Pulmonary artery endothelial cell (primary cell): ENCODE measurements around the gene DLX3. TPM values are rescaled to one million over a fixed set of nuclear protein-coding genes. Genes with fewer than 3 reads are reported as not detected.

Experiments
- DNase-seq: peaks from one replicate; pipeline ENCODE4 v3.0.0-alpha.2; 2011; ENCODE audit warnings: low read depth, low spot score
- total RNA-seq: library from RNA; depleted of rRNA; stranded (reverse); fragments of >200 nt; gene quantifications from 2 replicates; pipeline ENCODE4 v1.2.3, GENCODE V29; 2014

The DLX3 gene
- total RNA-seq, 1 donor from 2014 or later = not detected

DNA sequence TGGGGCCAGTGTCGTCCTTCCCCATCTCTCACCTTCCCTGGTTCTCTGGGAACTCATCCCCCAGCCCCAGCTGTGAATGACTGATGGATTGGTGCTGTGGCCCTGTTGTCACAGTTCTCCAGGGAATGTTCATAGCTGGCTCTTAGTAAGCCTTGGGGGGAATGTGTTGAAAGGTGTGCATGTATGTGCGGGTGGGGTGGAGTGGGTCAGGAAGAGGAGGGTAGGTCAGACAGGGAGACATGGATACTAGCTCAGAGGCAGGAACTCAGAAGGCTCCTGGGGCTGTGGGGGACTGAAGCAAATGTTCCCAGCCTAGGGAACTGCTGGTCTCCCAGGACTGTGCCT, 21.8 kb downstream of the DLX3 start:
- DNase-seq = no peak

GRCh38 chr17:49972486-49973270, 22.3 kb downstream of the DLX3 start:
- no peak for DNase-seq

DNA sequence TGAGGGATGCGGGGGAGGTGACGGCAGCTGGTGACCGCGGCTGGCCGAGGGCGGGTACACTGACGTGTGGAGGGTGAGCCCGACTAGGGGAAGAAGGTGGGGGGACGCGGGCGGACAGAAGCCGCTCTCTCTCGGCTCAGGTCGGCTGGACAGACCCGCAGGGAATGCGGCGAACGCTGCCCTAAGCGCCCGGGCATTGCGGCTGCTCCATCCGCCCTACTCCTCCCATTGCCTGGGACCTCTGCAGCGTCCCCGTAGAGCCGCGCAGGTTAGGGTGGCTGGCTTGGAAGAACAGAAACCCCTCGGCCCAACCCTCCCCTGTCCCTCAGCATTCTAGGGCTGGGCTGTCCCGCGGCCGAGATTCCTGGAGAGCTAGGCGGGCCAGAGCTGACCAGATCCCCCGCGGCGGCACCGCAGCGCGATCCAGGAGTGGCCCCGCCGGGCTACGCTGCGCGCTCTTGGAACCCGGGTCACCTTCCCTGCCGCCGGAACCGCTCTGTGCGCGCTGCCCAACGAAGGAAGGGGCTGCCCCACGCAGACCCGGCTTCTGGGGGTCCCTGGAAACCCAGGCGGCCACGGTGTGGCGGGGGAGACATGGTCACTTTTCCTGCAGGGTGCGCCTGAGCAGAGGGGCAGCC, 23.1 kb downstream of the DLX3 start:
- no peak for DNase-seq

GRCh38 chr17:49971199-49971847, 23.7 kb downstream of the DLX3 start:
- no peak for DNase-seq

DNA sequence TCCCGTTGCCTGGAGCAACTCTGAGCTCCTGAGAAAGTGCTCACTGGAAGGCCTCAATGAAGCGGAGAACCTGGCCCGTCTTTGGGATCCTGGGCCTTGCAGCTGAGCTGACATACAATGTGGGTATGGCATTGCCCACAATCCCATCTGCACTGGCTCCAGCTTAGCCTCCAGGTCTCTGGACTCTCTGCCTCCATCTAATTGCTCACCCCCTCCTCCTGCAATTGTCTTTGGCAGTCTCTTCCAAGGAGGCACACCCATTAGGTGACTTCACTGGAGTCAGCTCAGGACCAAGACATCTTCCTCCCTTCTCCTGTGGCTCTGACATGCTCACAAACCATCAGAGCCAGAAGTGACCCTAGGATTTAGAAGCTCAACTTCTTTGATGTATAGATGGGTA, 24.5 kb downstream of the DLX3 start:
- DNase-seq = no peak

DNA sequence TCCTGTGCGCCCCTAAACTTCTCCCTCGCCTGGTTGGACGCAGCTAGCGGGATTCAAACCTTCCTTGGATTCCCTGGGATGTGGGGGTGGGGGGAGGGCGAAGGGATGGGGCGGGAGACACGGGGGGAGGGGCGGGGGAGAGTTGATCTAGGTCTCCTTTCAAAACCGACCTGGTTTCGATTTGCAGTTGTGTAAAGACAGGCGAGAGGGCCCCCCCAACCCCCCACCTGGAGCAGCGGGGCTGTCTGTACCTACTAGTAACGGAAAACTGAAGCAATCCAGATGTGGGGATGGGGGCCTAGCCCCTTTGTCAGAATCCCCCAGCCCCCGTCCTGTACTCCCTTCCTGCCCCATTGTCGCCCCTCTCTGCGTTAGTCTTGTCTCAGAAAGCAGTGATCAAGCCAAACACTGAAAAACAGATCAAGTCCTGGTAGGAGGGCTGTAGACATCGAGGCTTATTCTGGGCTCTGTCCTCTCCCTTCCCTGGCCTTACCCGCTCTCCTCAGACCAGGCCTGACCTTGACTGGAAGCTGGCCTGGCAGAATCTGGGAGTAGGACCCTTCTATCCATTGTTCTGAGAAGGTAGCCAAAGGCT, 25.1 kb downstream of the DLX3 start:
- no peak for DNase-seq

DNA sequence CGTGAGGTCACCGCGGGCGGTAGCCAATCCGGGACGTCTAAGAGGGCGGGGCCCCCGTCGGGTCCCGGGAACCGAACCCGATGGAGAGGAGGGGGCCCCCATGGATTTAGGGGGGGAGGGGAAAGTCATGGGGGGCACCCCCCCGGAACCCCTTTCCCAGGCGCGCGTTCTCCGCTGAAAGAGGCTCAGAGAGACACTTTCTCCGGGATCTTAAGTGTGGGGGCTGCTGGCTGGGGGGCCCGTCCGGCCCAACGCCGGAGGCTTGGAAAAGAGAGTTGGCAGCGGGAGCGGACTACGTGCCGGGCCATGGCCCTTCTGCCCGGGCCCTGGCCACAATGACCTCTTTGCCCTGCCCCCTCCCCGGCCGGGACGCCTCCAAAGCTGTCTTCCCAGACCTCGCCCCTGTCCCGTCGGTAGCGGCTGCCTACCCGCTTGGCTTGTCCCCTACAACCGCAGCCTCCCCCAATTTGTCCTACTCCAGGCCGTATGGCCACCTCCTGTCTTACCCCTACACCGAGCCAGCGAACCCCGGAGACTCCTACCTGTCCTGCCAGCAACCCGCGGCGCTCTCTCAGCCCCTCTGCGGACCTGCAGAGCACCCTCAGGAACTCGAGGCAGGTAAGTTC, 25.8 kb downstream of the DLX3 start, which contains the start of gene DLX4:
TSS of gene DLX4 (plus strand) at position 57 of the 626 bp plus-strand sequence. CDS start at position 336, 279 bp downstream.
- no peak for DNase-seq

GRCh38 chr17:49968405-49969133, 26.5 kb downstream of the DLX3 start:
- DNase-seq = peak; percentile 17

GRCh38 chr17:49967621-49968404, 27.2 kb downstream of the DLX3 start:
- no peak for DNase-seq

- DNase-seq = no peak
These were observed 27.8 kb downstream of the DLX3 start for GRCh38 chr17:49967205-49967604.

- no peak for DNase-seq
These were observed 28.3 kb downstream of the DLX3 start for GRCh38 chr17:49966767-49967166.

DNA sequence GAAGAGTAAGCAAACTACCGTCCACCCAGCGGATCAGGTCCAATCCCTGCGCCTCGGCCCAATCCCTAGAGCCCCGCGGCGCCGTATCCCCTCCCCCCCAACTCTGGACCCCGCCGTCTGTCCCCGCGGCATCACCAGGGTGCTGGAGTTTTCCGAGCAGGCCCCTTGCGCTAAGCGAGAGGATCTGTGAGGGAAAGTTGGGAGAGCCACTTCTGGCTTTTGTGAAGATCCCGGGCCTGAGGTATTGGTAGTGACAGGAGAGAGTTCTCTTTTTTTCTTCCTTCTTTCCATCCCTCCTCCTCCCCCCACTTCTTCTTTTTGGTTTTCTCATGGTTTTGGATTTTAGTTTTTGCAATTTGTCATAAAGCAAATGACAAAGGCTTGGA, 29.5 kb downstream of the DLX3 start:
- no peak for DNase-seq

DNA sequence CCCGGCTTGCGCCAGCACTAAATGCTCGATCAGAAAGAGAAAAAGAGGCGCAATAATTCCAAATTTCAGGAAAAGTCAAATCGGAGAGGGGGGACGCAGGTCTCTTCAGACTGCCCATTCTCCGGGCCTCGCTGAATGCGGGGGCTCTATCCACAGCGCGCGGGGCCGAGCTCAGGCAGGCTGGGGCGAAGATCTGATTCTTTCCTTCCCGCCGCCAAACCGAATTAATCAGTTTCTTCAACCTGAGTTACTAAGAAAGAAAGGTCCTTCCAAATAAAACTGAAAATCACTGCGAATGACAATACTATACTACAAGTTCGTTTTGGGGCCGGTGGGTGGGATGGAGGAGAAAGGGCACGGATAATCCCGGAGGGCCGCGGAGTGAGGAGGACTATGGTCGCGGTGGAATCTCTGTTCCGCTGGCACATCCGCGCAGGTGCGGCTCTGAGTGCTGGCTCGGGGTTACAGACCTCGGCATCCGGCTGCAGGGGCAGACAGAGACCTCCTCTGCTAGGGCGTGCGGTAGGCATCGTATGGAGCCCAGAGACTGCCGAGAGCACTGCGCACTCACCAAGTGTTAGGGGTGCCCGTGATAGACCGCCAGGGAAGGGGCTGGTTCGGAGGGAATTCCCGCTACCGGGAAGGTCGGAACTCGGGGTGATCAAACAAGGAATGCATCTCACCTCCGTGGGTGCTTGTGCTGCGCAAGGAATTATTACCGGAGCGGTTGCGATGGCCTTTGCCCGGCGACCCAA, 30.1 kb downstream of the DLX3 start:
- DNase-seq = no peak

GRCh38 chr17:49964303-49964768, 30.7 kb downstream of the DLX3 start:
- DNase-seq = no peak

DNA sequence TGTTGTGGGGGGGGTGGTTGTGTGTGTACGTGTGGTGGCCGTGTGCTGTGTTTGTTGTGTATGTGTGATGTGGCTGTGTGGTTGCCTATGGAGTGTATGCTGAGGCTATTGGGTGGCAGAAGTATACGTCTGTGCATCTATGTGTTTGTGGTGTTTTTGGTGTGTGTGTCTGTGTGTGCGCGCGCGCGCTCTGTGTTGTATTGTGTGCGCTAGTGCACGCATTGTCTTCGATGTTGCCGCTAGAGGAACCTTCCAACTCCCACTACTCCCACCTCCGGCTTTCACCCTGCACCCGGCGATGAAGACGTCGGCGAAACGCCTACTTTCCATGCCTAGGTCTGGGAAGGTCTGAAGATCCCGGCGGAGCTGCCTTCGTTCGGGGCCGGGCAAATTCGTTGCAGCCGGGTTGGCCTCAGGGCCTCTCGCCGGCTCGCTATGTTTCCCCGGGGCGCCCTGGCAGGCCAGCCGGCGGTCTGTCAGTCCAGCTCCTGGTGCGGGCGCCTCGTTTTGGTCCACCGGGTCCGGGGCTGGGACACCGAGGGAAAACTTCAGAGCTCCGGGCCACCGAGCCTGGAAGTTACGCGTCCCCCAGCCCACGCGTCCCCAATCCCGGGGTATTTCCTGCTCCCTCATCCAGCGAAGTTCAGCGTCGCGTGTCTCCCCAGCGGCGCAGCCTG, 31.3 kb downstream of the DLX3 start:
- DNase-seq = no peak

DNA sequence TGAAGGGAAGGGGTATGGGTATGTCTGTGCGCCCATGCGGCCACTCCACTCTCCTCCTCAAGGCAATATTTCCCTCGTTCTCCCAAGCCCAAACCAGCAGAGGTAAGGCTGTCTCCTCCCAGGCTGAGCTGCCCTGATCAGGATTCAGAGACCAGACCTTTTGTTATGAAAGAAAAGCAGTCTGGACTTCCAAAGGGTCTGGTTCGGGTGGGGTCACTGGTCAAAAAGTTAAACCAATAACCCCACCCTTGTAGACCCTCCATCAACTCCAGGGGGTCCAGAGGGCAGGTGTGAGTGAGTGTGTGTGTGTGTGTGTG, 31.8 kb downstream of the DLX3 start:
- no peak for DNase-seq

DNA sequence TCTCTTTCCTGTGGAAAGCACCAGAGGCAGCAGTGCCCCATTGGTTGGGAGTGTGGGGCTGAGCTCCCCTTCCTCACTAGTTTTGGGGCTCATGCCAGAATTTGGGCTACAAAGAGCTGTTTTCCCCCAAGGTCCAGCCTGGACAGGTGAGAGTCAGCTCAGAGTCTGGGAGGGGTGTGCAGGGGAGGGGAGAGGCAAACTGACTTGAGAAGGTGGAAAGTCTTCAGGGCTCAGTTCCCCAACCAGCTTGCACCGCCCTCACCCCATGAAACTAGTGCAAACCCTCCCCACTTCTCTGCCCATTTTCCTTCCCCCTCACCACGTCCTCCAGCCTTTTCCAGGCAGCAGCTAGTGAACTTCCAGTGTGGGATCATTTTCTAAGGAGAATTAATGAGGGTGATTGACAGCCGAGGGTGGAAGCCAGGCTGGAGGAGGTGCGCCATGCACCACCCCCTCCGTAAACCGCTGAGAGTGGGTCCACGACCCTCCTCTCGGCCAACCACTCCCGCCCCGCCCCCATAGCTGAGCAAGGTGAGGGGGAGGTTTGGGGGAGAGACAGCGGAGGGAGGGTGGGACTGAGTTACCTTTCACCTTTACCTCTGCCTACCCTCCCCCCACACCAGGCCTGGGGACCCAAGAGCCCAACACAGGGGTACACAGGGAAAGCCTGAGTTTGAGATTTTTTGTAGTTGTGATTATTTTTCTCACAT, 32.3 kb downstream of the DLX3 start:
- no peak for DNase-seq

- DNase-seq = no peak
These were observed 35.7 kb downstream of the DLX3 start for GRCh38 chr17:49959183-49959935.
